Bronchial epithelial cell (primary cell): ENCODE data around the gene SLC41A3. TPM values are rescaled to one million over a fixed set of nuclear protein-coding genes. Genes with fewer than 3 reads are reported as not detected.
A peak's percentile ranks its signal among the peaks of the same experiment; 100 is the strongest.

ENCODE experiments used
- DNase-seq: peaks from one replicate; pipeline ENCODE4 v3.0.0-alpha.2; 2010; ENCODE audit warnings: low read depth
- FAIRE-seq: peaks from 2 replicates; lab custom pipeline; 2011; peaks lifted over from hg19 to GRCh38; lab: Jason Lieb, UNC
- H3K27me3 ChIP-seq: 2 replicates; pipeline ENCODE4 v1.5.1; 2011; ENCODE audit warnings: low read length; ENCODE audit not compliant: control insufficient read depth, insufficient read depth
- H3K36me3 ChIP-seq: 2 replicates; pipeline ENCODE4 v1.5.1; 2011; ENCODE audit warnings: low read length; ENCODE audit not compliant: control insufficient read depth, insufficient read depth
- H3K4me3 ChIP-seq: 2 replicates; pipeline ENCODE4 v1.5.1; 2011; ENCODE audit warnings: mild to moderate bottlenecking, low read depth, low read length, control low read depth
- CTCF ChIP-seq: IDR thresholded peaks from 2 replicates; pipeline ENCODE4 v1.5.1; 2011; ENCODE audit warnings: mild to moderate bottlenecking, moderate library complexity, low read length, control low read depth, inconsistent platforms; ENCODE audit not compliant: insufficient read depth, severe bottlenecking
- total RNA-seq: library from RNA; depleted of rRNA; stranded (reverse); fragments of >200 nt; gene quantifications from 2 replicates; pipeline ENCODE4 v1.2.1, GENCODE V29; 2014

The SLC41A3 gene
- total RNA-seq, 1 donor from 2014 or later, result 61.6 TPM

GRCh38 chr3:126106336-126107202 is 22.6 kb upstream of the SLC41A3 start:
- H3K4me3 ChIP-seq, result no peak overlapping the region
- TF ChIP-seq CTCF, result no peak
- FAIRE-seq (no peak), DNase-seq (no peak)
- H3K27me3 ChIP-seq, result no peaks in the 10 kb centered on the region
- H3K36me3 ChIP-seq, result no peaks in the 10 kb centered on the region

- H3K27me3 ChIP-seq, result no peaks in the 10 kb centered on the region
- no peak overlapping the region for H3K4me3 ChIP-seq
- DNase-seq (no peak), FAIRE-seq (no peak)
- H3K36me3 ChIP-seq, result no peaks in the 10 kb centered on the region
- no peak for TF ChIP-seq CTCF
These were observed 21.8 kb upstream of the SLC41A3 start for GRCh38 chr3:126105691-126106187.

GRCh38 chr3:126104742-126105605 is 21.1 kb upstream of the SLC41A3 start:
- Histone ChIP-seq H3K27me3 (no peaks in the 10 kb centered on the region), H3K4me3 (no peak overlapping the region), H3K36me3 (no peaks in the 10 kb centered on the region)
- DNase-seq (no peak), FAIRE-seq (no peak)
- TF ChIP-seq CTCF, result no peak

- no peaks in the 10 kb centered on the region for H3K36me3 ChIP-seq
- TF ChIP-seq CTCF, result no peak
- H3K27me3 ChIP-seq, result no peaks in the 10 kb centered on the region
- FAIRE-seq, result no peak
- H3K4me3 ChIP-seq, result no peak overlapping the region
- DNase-seq, result no peak
These were observed 20.2 kb upstream of the SLC41A3 start for GRCh38 chr3:126104028-126104635.

- H3K4me3 ChIP-seq, result no peak overlapping the region
- no peak for FAIRE-seq
- no peaks in the 10 kb centered on the region for H3K27me3 ChIP-seq
- no peak for DNase-seq
- peak; percentile 7 for TF ChIP-seq CTCF
- H3K36me3 ChIP-seq, result no peaks in the 10 kb centered on the region
These were observed 19.4 kb upstream of the SLC41A3 start for GRCh38 chr3:126103121-126104027.
